H9 (cell line): ENCODE data around the gene TMEM86A. TPM values are rescaled to one million over a fixed set of nuclear protein-coding genes. Genes with fewer than 3 reads are reported as not detected.

ENCODE experiments used
- DNase-seq: peaks from one replicate; pipeline ENCODE4 v3.0.0-alpha.2; 2017
- H2AFZ ChIP-seq: one replicate; pipeline ENCODE4 v1.6.1; 2013; ENCODE audit warnings: mild to moderate bottlenecking, low read length, control low read depth, moderate library complexity
- H2AK5ac ChIP-seq: 2 replicates; pipeline ENCODE4 v1.6.1; 2013; ENCODE audit warnings: low read length, control low read depth, mixed read lengths; ENCODE audit not compliant: insufficient read length
- H2BK120ac ChIP-seq: one replicate; pipeline ENCODE4 v1.6.1; 2013; ENCODE audit warnings: low read depth, mild to moderate bottlenecking, low read length, control low read depth, inconsistent platforms; ENCODE audit not compliant: poor library complexity, severe bottlenecking
- H2BK12ac ChIP-seq: 2 replicates; pipeline ENCODE4 v1.6.1; 2013; ENCODE audit warnings: low read length, control low read depth, mixed read lengths, low read depth; ENCODE audit not compliant: insufficient read length
- H2BK15ac ChIP-seq: 2 replicates; pipeline ENCODE4 v1.6.1; 2013; ENCODE audit warnings: low read depth, low read length, control low read depth
- H2BK20ac ChIP-seq: one replicate; pipeline ENCODE4 v1.6.1; 2013; ENCODE audit warnings: low read depth, mild to moderate bottlenecking, low read length, control low read depth, inconsistent platforms; ENCODE audit not compliant: poor library complexity, severe bottlenecking
- H2BK5ac ChIP-seq: 2 replicates; pipeline ENCODE4 v1.6.1; 2013; ENCODE audit warnings: low read length, control low read depth, mixed read lengths; ENCODE audit not compliant: insufficient read length
- H3K14ac ChIP-seq: 2 replicates; pipeline ENCODE4 v1.6.1; 2013; ENCODE audit warnings: low read length, control low read depth; ENCODE audit not compliant: insufficient read depth
- H3K18ac ChIP-seq: 2 replicates; pipeline ENCODE4 v1.6.1; 2013; ENCODE audit warnings: low read depth, mild to moderate bottlenecking, mixed read lengths, low read length, control low read depth; ENCODE audit not compliant: insufficient read length
- H3K23ac ChIP-seq: 2 replicates; pipeline ENCODE4 v1.6.1; 2013; ENCODE audit warnings: low read length, control low read depth, mixed read lengths, low read depth; ENCODE audit not compliant: insufficient read length
- H3K23me2 ChIP-seq: 2 replicates; pipeline ENCODE4 v1.6.1; 2013; ENCODE audit warnings: low read depth, mild to moderate bottlenecking, mixed read lengths, low read length, control low read depth; ENCODE audit not compliant: insufficient read length, poor library complexity, severe bottlenecking
- H3K27ac ChIP-seq: 2 replicates; pipeline ENCODE4 v1.5.1; 2013; ENCODE audit warnings: low read length, control low read depth, mixed read lengths, low read depth; ENCODE audit not compliant: insufficient read length
- H3K27me3 ChIP-seq: 2 replicates; pipeline ENCODE4 v1.6.1; 2013; ENCODE audit warnings: low read length, control low read depth, inconsistent platforms; ENCODE audit not compliant: insufficient read depth
- H3K4ac ChIP-seq: 2 replicates; pipeline ENCODE4 v1.6.1; 2013; ENCODE audit warnings: low read depth, mild to moderate bottlenecking, control low read depth, inconsistent platforms, low read length, moderate library complexity
- H3K4me1 ChIP-seq: 2 replicates; pipeline ENCODE4 v1.6.1; 2013; ENCODE audit warnings: low read length, control low read depth, inconsistent platforms; ENCODE audit not compliant: insufficient read depth
- H3K4me2 ChIP-seq: 2 replicates; pipeline ENCODE4 v1.6.1; 2013; ENCODE audit warnings: low read length, control low read depth, mixed read lengths; ENCODE audit not compliant: insufficient read length, insufficient read depth
- H3K56ac ChIP-seq: 2 replicates; pipeline ENCODE4 v1.6.1; 2013; ENCODE audit warnings: low read depth, mild to moderate bottlenecking, mixed read lengths, low read length, control low read depth; ENCODE audit not compliant: insufficient read length
- H3K79me1 ChIP-seq: 2 replicates; pipeline ENCODE4 v1.6.1; 2013; ENCODE audit warnings: low read depth, mild to moderate bottlenecking, moderate library complexity, low read length, control low read depth, inconsistent platforms; ENCODE audit not compliant: insufficient read depth, poor library complexity, severe bottlenecking
- H3K79me2 ChIP-seq: 2 replicates; pipeline ENCODE4 v1.6.1; 2013; ENCODE audit warnings: low read length, control low read depth, inconsistent platforms; ENCODE audit not compliant: insufficient read depth
- H3K9ac ChIP-seq: 2 replicates; pipeline ENCODE4 v1.6.1; 2013; ENCODE audit warnings: low read length, control low read depth, mixed read lengths; ENCODE audit not compliant: insufficient read length; ENCODE audit errors: extremely low read depth
- H3K9me3 ChIP-seq: one replicate; pipeline ENCODE4 v1.6.1; 2013; ENCODE audit warnings: low read depth, low read length, inconsistent platforms; ENCODE audit not compliant: control insufficient read depth
- H3T11ph ChIP-seq: one replicate; pipeline ENCODE4 v1.6.1; 2013; ENCODE audit warnings: mild to moderate bottlenecking, low read length, control low read depth, inconsistent platforms
- H4K20me1 ChIP-seq: one replicate; pipeline ENCODE4 v1.6.1; 2013; ENCODE audit not compliant: control insufficient read depth, insufficient read length, insufficient read depth
- H4K5ac ChIP-seq: 2 replicates; pipeline ENCODE4 v1.6.1; 2013; ENCODE audit warnings: low read depth, mild to moderate bottlenecking, mixed read lengths, low read length, control low read depth; ENCODE audit not compliant: insufficient read length
- H4K8ac ChIP-seq: replicated peaks from 2 replicates; pipeline ENCODE4 v1.6.1; 2013; ENCODE audit warnings: low read length, control low read depth, mixed read lengths, low read depth; ENCODE audit not compliant: insufficient read length
- H4K91ac ChIP-seq: 2 replicates; pipeline ENCODE4 v1.6.1; 2013; ENCODE audit warnings: low read depth, mild to moderate bottlenecking, moderate library complexity, mixed read lengths, low read length, control low read depth; ENCODE audit not compliant: insufficient read length
- H3K27ac Mint-ChIP-seq, 3 experiments: 2 replicates in 2 of 3; 3 replicates in 1 of 3; pipeline ENCODE4 v1.8.0; 2020 to 2021; ENCODE audit warnings: mixed read lengths in 3 of 3, mild to moderate bottlenecking in 1 of 3, moderate library complexity in 1 of 3
- H3K27me3 Mint-ChIP-seq: 2 replicates; pipeline ENCODE4 v1.8.0; 2021; ENCODE audit warnings: low read depth, mild to moderate bottlenecking, moderate library complexity, mixed read lengths
- H3K36me3 Mint-ChIP-seq, 3 experiments: 2 replicates in 2 of 3; 3 replicates in 1 of 3; pipeline ENCODE4 v1.8.0; 2020 to 2021; ENCODE audit warnings: low read depth in 3 of 3, mixed read lengths in 3 of 3; ENCODE audit not compliant: insufficient read depth in 1 of 3
- H3K4me1 Mint-ChIP-seq, 2 experiments: 2 replicates each; pipeline ENCODE4 v1.8.0; 2020; ENCODE audit warnings: mixed read lengths in 2 of 2
- H3K4me3 Mint-ChIP-seq, 2 experiments: 2 replicates in 1 of 2; 3 replicates in 1 of 2; pipeline ENCODE4 v1.8.0; 2020 to 2021; ENCODE audit warnings: mild to moderate bottlenecking in 2 of 2, mixed read lengths in 2 of 2, moderate library complexity in 1 of 2
- H3K9me3 Mint-ChIP-seq, 2 experiments: 2 replicates in 1 of 2; 3 replicates in 1 of 2; pipeline ENCODE4 v1.8.0; 2020; ENCODE audit warnings: mild to moderate bottlenecking in 2 of 2, mixed read lengths in 2 of 2, moderate library complexity in 1 of 2
- WGBS: extraction: QIAGEN DNeasy Blood & Tissue Kit; methylation state at CpG from one replicate; pipeline ENCODE4 v1.1.7; 2013; ENCODE audit warnings: missing lambda C conversion rate, low lambda C conversion rate, mixed read lengths; ENCODE audit not compliant: insufficient read length; ENCODE audit errors: extremely low coverage; 5-methylcytosine and 5-hydroxymethylcytosine counted together
- total RNA-seq: library from RNA; stranded (reverse); gene quantifications from 2 replicates; pipeline ENCODE4 v1.2.1, GENCODE V29; 2021
- TF ChIP-seq, protein P1 (sequence below): fragments of 200-600 bp; sonication (generic); conservative IDR thresholded peaks from 3 replicates; pipeline ENCODE4 v1.8.0; 2021; ENCODE audit warnings: antibody characterized with exemption, mild to moderate bottlenecking

Gene TMEM86A
- total RNA-seq, 1 experiment from 2014 or later = 2.3 TPM

DNA sequence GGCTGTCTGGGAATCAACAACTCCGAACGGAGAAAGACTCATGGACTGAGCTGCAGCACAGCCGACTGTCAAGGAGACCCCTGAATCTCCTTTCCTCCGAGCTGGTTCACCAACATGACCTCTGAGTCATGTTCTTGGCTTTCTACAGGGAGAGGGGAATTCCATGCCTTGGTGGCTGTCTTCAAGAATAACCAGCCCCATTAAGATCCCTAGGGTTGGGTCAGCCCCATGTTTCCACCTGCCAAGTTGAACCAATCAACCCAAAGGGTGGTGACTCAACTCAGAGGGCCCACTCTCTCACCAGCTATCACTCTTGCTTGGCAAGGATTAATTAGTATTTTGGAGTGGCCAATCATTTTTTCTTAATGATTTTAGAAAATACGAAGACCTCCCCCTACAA is 55.7 kb downstream of the TMEM86A start:
- peaks cover 5 to 7% of the 10 kb centered on the region in 2 experiments for H3K4me1 Mint-ChIP-seq
- no peak overlapping the region for H2AK5ac ChIP-seq
- H4K8ac ChIP-seq = no peak overlapping the region
- H3K9me3 ChIP-seq = no peaks in the 10 kb centered on the region
- H2BK120ac ChIP-seq = no peak overlapping the region
- H3K36me3 Mint-ChIP-seq = no peaks in the 10 kb centered on the region
- H2BK12ac ChIP-seq = no peak overlapping the region
- H3K79me2 ChIP-seq = no peaks in the 10 kb centered on the region
- H2BK5ac ChIP-seq = no peak overlapping the region
- H3K23ac ChIP-seq = no peak overlapping the region
- H2BK15ac ChIP-seq = no peak overlapping the region
- no peaks in the 10 kb centered on the region for H3K23me2 ChIP-seq
- no peak overlapping the region for H3K4ac ChIP-seq
- no peak for DNase-seq
- no peak overlapping the region for H3K14ac ChIP-seq
- H4K5ac ChIP-seq = no peak overlapping the region
- no peak overlapping the region for H3K27ac ChIP-seq
- H3K4me1 ChIP-seq = peaks cover 2% of the 10 kb centered on the region; the same call in 1 of the 2 replicates
- H3K27me3 ChIP-seq = no peaks in the 10 kb centered on the region
- no peak overlapping the region for H3K18ac ChIP-seq
- no peaks in the 10 kb centered on the region for H3K79me1 ChIP-seq
- no peaks in the 10 kb centered on the region for H3K9me3 Mint-ChIP-seq
- TF ChIP-seq, protein P1, sequence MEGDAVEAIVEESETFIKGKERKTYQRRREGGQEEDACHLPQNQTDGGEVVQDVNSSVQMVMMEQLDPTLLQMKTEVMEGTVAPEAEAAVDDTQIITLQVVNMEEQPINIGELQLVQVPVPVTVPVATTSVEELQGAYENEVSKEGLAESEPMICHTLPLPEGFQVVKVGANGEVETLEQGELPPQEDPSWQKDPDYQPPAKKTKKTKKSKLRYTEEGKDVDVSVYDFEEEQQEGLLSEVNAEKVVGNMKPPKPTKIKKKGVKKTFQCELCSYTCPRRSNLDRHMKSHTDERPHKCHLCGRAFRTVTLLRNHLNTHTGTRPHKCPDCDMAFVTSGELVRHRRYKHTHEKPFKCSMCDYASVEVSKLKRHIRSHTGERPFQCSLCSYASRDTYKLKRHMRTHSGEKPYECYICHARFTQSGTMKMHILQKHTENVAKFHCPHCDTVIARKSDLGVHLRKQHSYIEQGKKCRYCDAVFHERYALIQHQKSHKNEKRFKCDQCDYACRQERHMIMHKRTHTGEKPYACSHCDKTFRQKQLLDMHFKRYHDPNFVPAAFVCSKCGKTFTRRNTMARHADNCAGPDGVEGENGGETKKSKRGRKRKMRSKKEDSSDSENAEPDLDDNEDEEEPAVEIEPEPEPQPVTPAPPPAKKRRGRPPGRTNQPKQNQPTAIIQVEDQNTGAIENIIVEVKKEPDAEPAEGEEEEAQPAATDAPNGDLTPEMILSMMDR = no peak
- no peak overlapping the region for H3K4me3 Mint-ChIP-seq
- no peak overlapping the region for H3K9ac ChIP-seq
- H4K91ac ChIP-seq = no peak overlapping the region
- peaks cover 7% of the 10 kb centered on the region for H3K27me3 Mint-ChIP-seq
- H4K20me1 ChIP-seq = no peaks in the 10 kb centered on the region
- no peak overlapping the region for H3K56ac ChIP-seq
- H3K27ac Mint-ChIP-seq = peak overlapping the region in 1 of 3 experiments; percentile 33; a peak in 1 of 7 replicates
- WGBS = no CpG with 5 or more reads among the region's 5 CpGs
- H2BK20ac ChIP-seq = no peak overlapping the region
- H3K4me2 ChIP-seq = no peak overlapping the region
- H2AFZ ChIP-seq = no peak overlapping the region
- H3T11ph ChIP-seq = no peak overlapping the region

Other genes with a start within 250 kb of the TMEM86A start
- gene LDHAL6A, start 242.9 kb upstream of the TMEM86A start, total RNA-seq = not detected in 2 replicates
- gene TSG101, start 171.8 kb upstream of the TMEM86A start, total RNA-seq = 48.1 and 50.3 TPM in 2 replicates
- 7.8 and 7.9 TPM in 2 replicates for gene UEVLD, start 110.0 kb upstream of the TMEM86A start, total RNA-seq
- 2.8 and 3.7 TPM in 2 replicates for gene MISFA, start 99.0 kb upstream of the TMEM86A start, total RNA-seq
- 15.9 and 16.8 TPM in 2 replicates for gene SPTY2D1, start 64.4 kb upstream of the TMEM86A start, total RNA-seq
- gene IGSF22, start 27.4 kb downstream of the TMEM86A start, total RNA-seq = 0.35 TPM in 1 of 2 replicates, not detected in the other
- gene PTPN5, start 93.0 kb downstream of the TMEM86A start, total RNA-seq = 1.4 and 1.9 TPM in 2 replicates
- not detected in 2 replicates for gene MRGPRX1, start 240.6 kb downstream of the TMEM86A start, total RNA-seq